HG03378 (cell line): ENCODE measurements around the gene SCNM1.

Source experiments
- ATAC-seq: cut with Tn5 transposase; IDR thresholded peaks from one replicate; pipeline ENCODE4 v1.9.1; 2021; ENCODE audit warnings: mild to moderate bottlenecking, moderate library complexity; ENCODE audit not compliant: unreplicated experiment

The SCNM1 gene, protein sequence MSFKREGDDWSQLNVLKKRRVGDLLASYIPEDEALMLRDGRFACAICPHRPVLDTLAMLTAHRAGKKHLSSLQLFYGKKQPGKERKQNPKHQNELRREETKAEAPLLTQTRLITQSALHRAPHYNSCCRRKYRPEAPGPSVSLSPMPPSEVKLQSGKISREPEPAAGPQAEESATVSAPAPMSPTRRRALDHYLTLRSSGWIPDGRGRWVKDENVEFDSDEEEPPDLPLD

DNA sequence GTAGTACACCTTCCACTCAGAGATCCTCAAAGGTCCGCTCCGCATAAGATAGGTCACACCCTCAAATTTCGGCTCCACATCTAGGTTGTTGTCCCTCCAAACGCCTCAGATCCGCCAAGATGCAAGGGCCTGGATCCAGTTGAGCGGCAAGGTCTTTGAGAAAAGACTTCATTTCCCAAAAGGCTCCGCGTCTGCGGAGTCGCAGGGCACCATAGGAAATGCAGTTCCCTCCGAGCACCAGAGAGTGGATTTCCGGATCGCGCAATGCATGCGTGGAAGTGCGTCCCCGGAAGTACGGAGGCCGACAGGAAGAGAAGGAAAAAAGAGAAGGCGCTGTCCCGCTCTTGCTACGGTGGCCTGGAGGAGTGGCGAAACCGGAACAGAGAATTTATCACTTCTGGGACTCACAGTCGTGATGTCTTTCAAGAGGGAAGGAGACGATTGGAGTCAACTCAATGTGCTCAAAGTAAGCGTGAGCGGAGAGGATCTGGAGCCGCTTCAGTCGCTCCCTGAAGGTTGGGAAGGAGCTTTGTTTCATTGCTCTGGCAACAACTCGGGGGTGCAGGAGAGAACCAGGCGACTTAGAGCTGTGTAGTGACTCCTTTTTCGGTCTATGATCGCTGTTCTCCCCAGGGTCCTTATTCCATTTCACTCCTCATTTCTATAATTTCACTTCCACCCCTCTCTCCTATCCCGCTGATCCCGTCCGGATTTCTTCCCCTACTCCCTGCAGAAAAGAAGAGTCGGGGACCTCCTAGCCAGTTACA lies at the start of gene SCNM1, which contains the start of gene LYSMD1:
TSS of gene SCNM1 (plus strand) at position 407 of the 767 bp plus-strand sequence. CDS start at position 416, 9 bp downstream.
TSS of gene LYSMD1 (minus strand) at position 165 of the 767 bp plus-strand sequence. CDS start 644 bp downstream, outside the sequence.
- ATAC-seq = peak; percentile 75

- ATAC-seq = no peak
Observed at GRCh38 chr1:151124763-151125403, 41.1 kb upstream of the SCNM1 start.

DNA sequence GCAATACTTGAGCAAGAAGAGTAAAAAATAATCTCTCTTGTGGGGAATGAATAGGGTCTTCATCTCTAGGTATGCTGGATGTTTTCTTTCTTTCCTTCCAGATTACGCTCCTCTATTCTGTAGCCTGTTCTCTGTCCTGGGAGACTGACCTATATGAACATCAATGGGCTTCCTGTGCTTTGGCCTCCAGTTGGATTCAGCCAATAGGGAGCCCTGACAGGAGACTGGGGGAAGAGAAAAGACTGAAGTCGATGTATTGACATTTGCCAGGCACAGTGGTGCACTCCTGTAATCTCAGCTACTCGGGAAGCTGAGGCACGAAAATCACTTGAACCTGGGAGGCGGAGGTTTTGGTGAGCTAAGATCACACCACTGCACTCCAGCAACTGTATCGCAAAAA lies 37.1 kb upstream of the SCNM1 start:
- ATAC-seq = no peak

DNA sequence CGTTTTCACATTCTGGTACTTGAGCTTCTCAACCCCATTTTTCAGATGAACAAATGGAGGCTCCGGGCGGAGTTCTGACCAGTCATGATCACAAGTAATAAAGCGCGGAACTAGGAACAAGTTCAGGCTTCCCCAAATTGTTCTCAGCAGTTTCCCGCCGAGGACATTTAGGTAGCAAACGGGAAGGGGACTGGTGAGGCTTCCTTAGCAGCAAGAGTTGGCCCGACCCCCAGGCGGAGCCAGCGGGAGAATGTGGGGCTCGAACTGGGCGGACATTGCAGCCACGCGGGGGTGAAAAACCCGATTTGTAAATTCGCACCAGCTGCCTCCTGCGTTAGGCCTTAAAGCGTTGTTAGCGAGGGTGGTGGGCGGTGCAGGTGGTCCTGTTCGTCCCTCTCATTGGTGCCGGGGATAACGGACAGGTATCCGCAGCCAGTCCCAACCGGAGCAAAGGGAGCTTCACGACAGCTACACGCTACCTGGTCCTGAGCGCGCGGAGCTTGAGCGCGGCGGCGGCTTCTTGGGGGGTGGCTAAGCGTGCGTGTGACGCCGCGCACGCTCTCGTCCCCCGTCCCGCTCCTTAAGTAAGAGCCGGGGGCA lies 34.9 kb upstream of the SCNM1 start:
- no peak for ATAC-seq

DNA sequence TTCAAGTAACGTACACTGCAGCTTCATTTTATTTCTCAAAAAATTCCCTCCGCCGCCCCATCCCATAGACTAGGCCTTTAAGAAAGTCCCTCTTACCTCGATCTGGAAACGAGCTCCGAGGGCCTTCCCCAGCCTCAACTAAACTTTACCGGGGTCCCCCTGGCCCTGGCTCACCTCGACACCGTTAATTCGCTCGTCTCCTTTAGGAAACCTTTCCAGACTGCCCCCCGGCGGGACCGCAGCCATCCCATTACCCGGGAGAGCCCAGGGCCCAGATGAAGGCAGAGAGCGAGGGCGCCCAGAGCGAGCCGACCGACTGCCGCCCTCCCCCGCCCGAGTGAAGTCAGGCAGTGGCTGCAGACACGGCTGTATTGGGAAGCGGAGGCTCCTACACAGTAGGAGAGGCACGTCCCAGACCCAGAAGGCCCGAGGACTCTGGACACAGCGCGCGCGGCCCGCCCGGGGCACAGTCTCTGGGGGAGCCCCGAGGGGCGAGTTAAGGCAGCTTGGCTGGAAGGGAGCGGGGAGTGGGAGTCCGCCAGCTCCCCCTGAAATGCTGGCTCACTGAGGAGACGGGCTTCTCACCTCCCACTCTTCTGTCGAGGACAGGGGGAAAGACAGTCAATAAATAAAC lies 34.1 kb upstream of the SCNM1 start:
- no peak for ATAC-seq

DNA sequence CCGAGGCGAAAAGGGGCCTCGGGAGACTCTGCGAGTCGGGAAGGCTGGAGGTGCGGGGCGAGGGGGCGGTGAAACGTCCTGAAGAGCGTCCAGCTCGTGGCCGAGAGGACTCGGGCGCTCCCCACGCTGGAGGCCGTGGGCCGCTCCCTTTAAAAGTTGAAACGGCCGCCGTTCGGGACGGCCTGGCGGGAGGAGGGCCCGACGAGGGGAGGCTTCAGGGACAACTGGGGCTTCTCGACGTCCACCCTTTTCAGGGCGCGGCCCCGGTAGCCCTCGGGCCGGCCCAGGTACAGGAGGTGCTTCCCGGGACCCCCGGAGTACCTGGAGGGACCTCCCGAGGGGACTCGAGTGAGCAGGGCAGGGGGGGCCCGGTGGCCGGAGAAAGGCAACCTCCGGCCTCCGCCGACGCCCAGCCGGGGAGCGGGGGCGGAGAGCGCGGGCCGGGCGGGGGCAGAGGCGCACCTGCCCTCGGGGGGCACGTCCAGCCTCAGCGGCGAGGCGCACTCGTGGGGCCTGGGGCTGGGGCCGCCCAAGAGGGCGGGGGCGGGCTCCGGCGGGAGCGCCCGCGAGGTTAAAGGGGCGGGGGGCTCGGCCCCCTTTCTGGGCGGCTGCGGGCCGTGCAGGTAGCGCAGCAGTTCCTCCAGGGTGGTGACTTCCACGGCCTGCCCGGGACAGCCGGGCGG lies 33.5 kb upstream of the SCNM1 start:
- ATAC-seq = no peak

DNA sequence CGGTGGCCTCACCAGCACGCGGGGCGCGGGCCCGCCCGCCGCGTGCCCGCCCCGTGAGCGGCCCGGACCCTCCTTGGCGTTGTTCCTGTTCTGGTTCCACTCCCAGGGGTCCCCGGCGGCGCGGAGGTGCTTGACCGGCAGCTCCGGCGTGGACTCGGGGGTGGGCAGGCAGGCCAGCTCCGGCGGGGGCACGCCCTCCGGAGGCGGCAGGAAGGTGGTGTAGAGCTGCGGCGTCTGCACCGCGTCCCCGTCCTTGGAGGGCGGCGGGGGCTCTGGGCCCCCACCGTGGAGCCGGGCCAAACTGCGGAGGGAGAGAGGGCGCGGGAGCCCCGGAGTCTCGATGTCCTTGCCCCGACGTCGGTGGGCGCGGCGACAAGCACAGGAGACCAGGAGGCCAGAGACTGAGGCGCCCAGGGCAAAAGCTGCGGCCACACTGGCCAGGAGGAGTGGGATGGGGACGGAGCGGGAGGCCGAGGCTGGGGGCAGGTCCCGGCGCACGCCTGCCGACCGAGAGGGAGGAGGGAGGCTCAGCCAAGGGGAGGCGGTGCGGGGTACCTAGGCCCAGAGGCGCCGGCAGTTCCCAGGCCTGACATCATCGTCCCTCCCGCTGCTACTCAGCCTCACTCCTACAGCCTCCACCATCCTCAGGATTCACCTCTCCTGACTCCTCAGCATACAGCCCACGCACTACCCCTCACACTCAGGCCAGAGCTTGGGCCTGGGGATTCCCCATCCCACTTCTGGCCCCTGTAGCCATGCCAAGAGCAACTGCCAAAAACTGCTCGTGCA lies 32.7 kb upstream of the SCNM1 start:
- no peak for ATAC-seq

DNA sequence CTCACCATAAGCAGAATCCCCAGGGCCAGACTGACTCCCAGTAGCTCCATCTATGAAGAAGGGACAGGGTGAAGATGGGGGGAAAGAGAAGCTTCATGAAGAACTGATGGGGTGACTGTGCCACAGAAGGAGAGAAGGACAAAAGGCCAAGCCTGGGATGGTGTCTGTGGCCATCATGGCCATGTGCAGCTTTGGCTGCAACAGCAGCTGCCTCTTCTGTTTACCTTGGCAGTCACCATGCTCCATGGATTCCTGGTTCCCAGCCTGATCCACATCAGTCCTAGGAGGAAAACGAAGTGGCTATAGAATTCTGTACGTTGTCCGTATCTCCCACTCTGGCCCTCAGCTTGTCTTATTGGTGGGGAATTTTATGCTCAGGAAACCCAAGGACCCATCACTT lies 31.5 kb upstream of the SCNM1 start:
- no peak for ATAC-seq

DNA sequence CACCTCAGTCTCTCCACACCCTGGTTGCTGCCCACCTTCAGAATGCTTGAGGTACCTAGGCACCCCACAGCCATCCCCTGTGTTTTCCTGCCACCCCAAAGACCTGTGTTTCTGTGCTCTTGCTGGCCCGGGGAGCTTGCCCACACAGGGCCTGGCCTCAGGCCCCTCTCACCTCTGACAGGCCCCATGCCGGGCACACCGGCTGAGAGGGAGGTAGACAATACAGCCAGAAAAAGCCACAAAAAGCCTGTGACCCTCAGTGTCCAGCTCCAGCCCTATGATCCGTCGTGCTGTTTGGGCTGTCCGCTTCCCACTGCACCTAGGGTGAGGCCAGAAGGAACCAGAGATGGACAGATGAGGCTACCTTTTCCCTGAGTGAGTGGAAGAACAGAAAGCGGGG lies 31.0 kb upstream of the SCNM1 start:
- no peak for ATAC-seq

DNA sequence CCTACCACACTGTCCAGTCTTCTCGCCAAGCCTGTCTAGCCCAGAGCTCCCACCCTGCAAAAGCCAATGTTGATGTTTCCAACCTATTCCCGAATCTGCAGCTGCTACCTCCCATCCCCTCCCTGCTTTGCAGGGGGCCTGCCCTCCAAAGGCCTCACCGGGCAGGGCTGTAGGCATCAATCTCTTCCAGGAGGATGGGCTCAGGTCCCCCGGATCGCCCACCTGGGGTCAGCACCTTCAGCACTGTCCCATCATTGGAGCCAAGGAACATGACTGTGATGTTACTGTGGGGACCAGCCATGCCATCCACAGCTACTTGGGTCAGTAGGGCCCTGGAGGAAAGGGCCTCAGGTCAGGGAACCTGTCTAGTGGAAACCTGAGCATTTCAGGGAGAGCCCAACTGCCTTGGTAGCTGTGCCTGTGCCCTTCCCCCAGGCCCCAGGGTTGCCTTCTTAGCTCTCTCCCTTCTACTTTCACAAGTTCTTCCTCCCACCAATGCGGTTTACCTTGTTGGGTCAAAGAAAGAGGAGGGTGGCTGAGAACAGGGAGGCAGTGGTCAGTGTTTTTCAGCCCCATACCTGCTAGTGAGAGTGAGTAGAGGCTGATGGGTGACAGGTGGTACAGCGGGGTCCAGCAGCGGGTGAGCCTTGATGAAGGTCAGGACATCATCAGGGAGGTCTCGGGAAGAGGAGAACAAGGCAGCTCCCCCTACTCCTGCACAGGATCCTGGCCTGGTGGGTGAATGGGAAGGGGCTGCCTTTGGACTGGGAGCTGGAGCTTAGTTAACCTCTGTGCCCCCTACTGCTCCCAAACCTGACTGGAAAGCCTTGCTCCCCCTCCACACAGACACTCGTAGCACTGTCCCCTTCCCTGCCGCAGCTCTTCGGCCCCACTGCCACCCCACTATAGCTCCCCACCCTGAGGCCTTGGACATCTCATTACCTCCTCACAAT lies 30.2 kb upstream of the SCNM1 start:
- ATAC-seq = no peak

GRCh38 chr1:151137789-151138188 lies 28.2 kb upstream of the SCNM1 start:
- ATAC-seq = no peak

- ATAC-seq = no peak
Observed at GRCh38 chr1:151142411-151143056, 23.4 kb upstream of the SCNM1 start.

GRCh38 chr1:151143057-151143435 lies 22.9 kb upstream of the SCNM1 start:
- no peak for ATAC-seq

DNA sequence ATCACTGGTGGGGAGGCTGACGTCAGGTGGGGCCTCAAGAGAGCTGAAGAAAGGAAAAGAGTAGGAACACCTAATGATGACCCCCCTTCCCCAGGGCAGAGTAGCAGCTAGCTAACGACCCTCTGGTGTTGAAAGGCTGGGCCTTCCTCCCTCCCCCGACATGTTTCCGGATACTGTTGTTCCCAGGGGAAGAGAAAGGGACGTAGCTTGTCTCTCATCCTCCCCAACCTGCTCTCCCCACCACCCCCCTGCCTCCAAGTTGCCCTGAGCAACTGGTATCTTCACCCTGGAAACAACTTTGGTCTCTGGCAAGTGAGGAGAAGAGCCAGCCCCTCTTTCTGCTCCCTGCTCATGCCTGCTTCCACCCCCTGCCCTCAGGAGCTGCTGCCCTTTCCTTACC lies 22.0 kb upstream of the SCNM1 start:
- ATAC-seq = no peak

- ATAC-seq = no peak
Observed at GRCh38 chr1:151144474-151145303, 21.3 kb upstream of the SCNM1 start.

DNA sequence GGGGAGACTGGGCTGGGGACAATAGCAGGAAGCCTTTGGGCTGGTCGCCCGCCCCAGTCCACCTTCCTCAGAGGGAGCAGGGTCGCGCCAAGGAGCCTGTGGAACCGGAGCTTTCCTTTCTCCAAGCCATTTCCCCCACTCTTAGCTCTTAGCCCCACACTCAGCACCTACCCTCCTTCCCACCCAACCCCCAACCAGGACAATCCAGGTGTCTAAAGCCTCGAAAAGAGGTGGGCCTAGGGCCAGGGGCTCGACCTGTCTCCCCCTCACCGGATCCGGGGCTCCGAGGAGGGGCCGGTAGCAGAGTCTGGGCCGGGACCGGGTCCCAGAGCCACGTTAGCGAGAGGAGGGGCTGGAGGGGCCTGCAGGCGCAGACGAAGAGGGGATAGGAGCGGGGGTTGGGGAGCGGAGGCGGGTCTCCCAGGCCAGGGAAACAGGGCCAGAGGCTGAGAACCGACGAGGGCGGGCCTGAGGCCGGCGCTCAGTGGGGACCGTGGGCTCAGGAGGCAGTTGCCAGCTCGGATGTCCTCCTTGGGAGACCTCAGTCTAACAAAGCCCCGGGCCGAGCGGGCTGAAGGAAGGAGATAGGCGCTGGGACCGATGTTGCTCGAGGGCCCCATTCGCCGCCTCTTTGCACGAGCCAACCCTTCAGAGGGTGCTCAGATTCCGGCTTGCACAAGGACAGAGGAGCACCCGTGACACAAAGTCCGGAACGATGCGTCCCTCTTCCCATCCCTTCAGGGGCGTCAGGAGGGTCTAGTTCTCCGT lies 20.5 kb upstream of the SCNM1 start:
- no peak for ATAC-seq

- ATAC-seq = no peak
Observed at GRCh38 chr1:151146072-151146411, 19.9 kb upstream of the SCNM1 start.
